GM23338 (cell line): ENCODE results near the gene HSPG2. TPM values are rescaled to one million over a fixed set of nuclear protein-coding genes. Genes with fewer than 3 reads are reported as not detected.

Experiments used
- ATAC-seq: fragments of 200-7000 bp; cut with Tn5 transposase; 3 replicates; pipeline ENCODE4 v1.9.1; 2020
- DNase-seq: peaks from one replicate; pipeline ENCODE4 v3.0.0-alpha.2; 2015; ENCODE audit warnings: low spot score
- H2AFZ ChIP-seq: fragments of 200-600 bp; sonication (generic); 2 replicates; pipeline ENCODE4 v1.8.0; 2016; ENCODE audit warnings: antibody characterized with exemption, mild to moderate bottlenecking, moderate library complexity
- H3F3A ChIP-seq: fragments of 200-600 bp; sonication (generic); replicated peaks from 2 replicates; pipeline ENCODE4 v1.8.0; 2017; ENCODE audit warnings: antibody characterized with exemption, mixed run types, low read depth
- H3K27ac ChIP-seq: fragments of 200-600 bp; sonication (generic); 2 replicates; pipeline ENCODE4 v1.6.1; 2016; ENCODE audit warnings: low read depth
- H3K27me3 ChIP-seq: fragments of 200-600 bp; sonication (generic); 2 replicates; pipeline ENCODE4 v1.8.0; 2016; ENCODE audit warnings: mild to moderate bottlenecking, mixed run types, moderate library complexity; ENCODE audit not compliant: insufficient read depth
- H3K36me3 ChIP-seq: fragments of 200-600 bp; sonication (generic); 2 replicates; pipeline ENCODE4 v1.8.0; 2016; ENCODE audit warnings: mild to moderate bottlenecking; ENCODE audit not compliant: insufficient read depth
- H3K4me1 ChIP-seq: fragments of 200-600 bp; sonication (generic); 2 replicates; pipeline ENCODE4 v1.8.0; 2016; ENCODE audit warnings: mild to moderate bottlenecking, moderate library complexity; ENCODE audit not compliant: insufficient read depth
- H3K4me2 ChIP-seq: fragments of 200-600 bp; sonication (generic); 2 replicates; pipeline ENCODE4 v1.7.1; 2017; ENCODE audit warnings: mixed run types
- H3K4me3 ChIP-seq: fragments of 200-600 bp; sonication (generic); 2 replicates; pipeline ENCODE4 v1.6.1; 2016; ENCODE audit warnings: mixed run types
- H3K79me2 ChIP-seq: fragments of 200-600 bp; sonication (generic); replicated peaks from 2 replicates; pipeline ENCODE4 v1.8.0; 2017; ENCODE audit warnings: mild to moderate bottlenecking; ENCODE audit not compliant: insufficient read depth
- H3K9me2 ChIP-seq: fragments of 200-600 bp; sonication (generic); 2 replicates; pipeline ENCODE4 v1.8.0; 2017; ENCODE audit not compliant: insufficient read depth
- H4K20me1 ChIP-seq: fragments of 200-600 bp; sonication (generic); replicated peaks from 2 replicates; pipeline ENCODE4 v1.8.0; 2017; ENCODE audit warnings: mild to moderate bottlenecking; ENCODE audit not compliant: insufficient read depth
- H3K27ac Mint-ChIP-seq: 2 replicates; pipeline ENCODE4 v1.8.0; 2020; ENCODE audit warnings: inconsistent platforms, mild to moderate bottlenecking, moderate library complexity, mixed read lengths
- H3K27me3 Mint-ChIP-seq: 3 replicates; pipeline ENCODE4 v1.8.0; 2022; ENCODE audit warnings: low read depth, mild to moderate bottlenecking, moderate library complexity, mixed read lengths, inconsistent platforms; ENCODE audit not compliant: insufficient read depth, poor library complexity
- H3K36me3 Mint-ChIP-seq: 3 replicates; pipeline ENCODE4 v1.8.0; 2021; ENCODE audit warnings: low read depth, mild to moderate bottlenecking, inconsistent platforms, moderate library complexity, mixed read lengths
- H3K4me1 Mint-ChIP-seq: 3 replicates; pipeline ENCODE4 v1.8.0; 2020; ENCODE audit warnings: mild to moderate bottlenecking, inconsistent platforms, mixed read lengths
- H3K4me3 Mint-ChIP-seq: 3 replicates; pipeline ENCODE4 v1.8.0; 2021; ENCODE audit warnings: moderate library complexity, mild to moderate bottlenecking, inconsistent platforms, mixed read lengths
- H3K9me3 Mint-ChIP-seq: 3 replicates; pipeline ENCODE4 v1.8.0; 2020; ENCODE audit warnings: moderate library complexity, mild to moderate bottlenecking, inconsistent platforms, mixed read lengths
- CREB1 ChIP-seq: fragments of 250-450 bp; sonication (Bioruptor Pico); IDR thresholded peaks from 2 replicates; pipeline ENCODE4 v1.5.0; 2020; ENCODE audit warnings: low read depth, mild to moderate bottlenecking, moderate library complexity
- EZH2 ChIP-seq: fragments of 200-600 bp; sonication (generic); IDR thresholded peaks from one replicate; pipeline ENCODE4 v1.8.0; 2017; ENCODE audit warnings: antibody characterized with exemption, mild to moderate bottlenecking, low read depth; ENCODE audit not compliant: unreplicated experiment
- EZH2phosphoT487 ChIP-seq: fragments of 200-600 bp; sonication (generic); IDR thresholded peaks from one replicate; pipeline ENCODE4 v1.8.1; 2018; ENCODE audit warnings: antibody characterized with exemption; ENCODE audit not compliant: unreplicated experiment
- JUNB ChIP-seq: IDR thresholded peaks from one replicate; pipeline ENCODE4 v1.6.1; 2016; ENCODE audit warnings: antibody characterized with exemption; ENCODE audit not compliant: unreplicated experiment
- POLR2AphosphoS5 ChIP-seq: IDR thresholded peaks from 2 replicates; pipeline ENCODE4 v1.6.1; 2016; ENCODE audit warnings: antibody characterized with exemption, low read depth
- STAT1 ChIP-seq: IDR thresholded peaks from one replicate; pipeline ENCODE4 v1.6.1; 2016; ENCODE audit warnings: antibody characterized with exemption; ENCODE audit not compliant: unreplicated experiment
- ZNF114 ChIP-seq: fragments of 250-450 bp; sonication (Bioruptor Pico); IDR thresholded peaks from 2 replicates; pipeline ENCODE4 v1.5.0; 2020; ENCODE audit warnings: mild to moderate bottlenecking, moderate library complexity
- ZNF331 ChIP-seq: fragments of 250-450 bp; sonication (Bioruptor Pico); IDR thresholded peaks from 2 replicates; pipeline ENCODE4 v1.5.0; 2020; ENCODE audit warnings: low read depth, mild to moderate bottlenecking, moderate library complexity
- polyA plus RNA-seq: library from polyadenylated mRNA; unstranded; fragments of >200 nt; fragmentation: Nextera tagmentation; extraction: Ambion mirVana; gene quantifications from 2 replicates; pipeline ENCODE4 v1.2.1, GENCODE V29; 2016
- total RNA-seq: library from RNA; depleted of rRNA; stranded (reverse); fragments of >200 nt; shearing (Covaris generic); gene quantifications from 2 replicates; pipeline ENCODE4 v1.2.3, GENCODE V29; 2014
- TF ChIP-seq, protein P1 (sequence below), 2 experiments: fragments of 200-600 bp in 1 of 2; sonication (generic) in 1 of 2; conservative IDR thresholded peaks; 2 replicates each; pipeline versions ENCODE4 v1.5.1 to v1.6.1; 2016 to 2017; ENCODE audit warnings: antibody characterized with exemption in 2 of 2, low read depth in 2 of 2, mild to moderate bottlenecking in 2 of 2, moderate library complexity in 1 of 2
- TF ChIP-seq, protein P2 (sequence below): fragments of 250-450 bp; sonication (Bioruptor Pico); IDR thresholded peaks from 2 replicates; pipeline ENCODE4 v1.5.0; 2020; ENCODE audit warnings: mild to moderate bottlenecking, moderate library complexity
- TF ChIP-seq, protein P3 (sequence below): IDR thresholded peaks from 2 replicates; pipeline ENCODE4 v1.6.1; 2016; ENCODE audit warnings: antibody characterized with exemption

Gene HSPG2
- total and polyA plus RNA-seq, 2 experiments from 2014 or later: 14.9 to 70.8 TPM

GRCh38 chr1:21814241-21814918, 122.7 kb downstream of the HSPG2 start:
- H4K20me1 ChIP-seq: no peaks in the 10 kb centered on the region
- H3F3A ChIP-seq: peaks cover 16% of the 10 kb centered on the region; the same call in 1 of the 2 replicates
- H3K4me3 ChIP-seq: peak overlapping the region; percentile 61
- DNase-seq (peak; percentile 89), ATAC-seq (peak; percentile 91)
- H3K9me3 Mint-ChIP-seq: no peaks in the 10 kb centered on the region
- H3K27ac Mint-ChIP-seq: no peak overlapping the region
- no peaks in the 10 kb centered on the region for H3K9me2 ChIP-seq
- H3K4me3 Mint-ChIP-seq: peak overlapping the region; percentile 53
- no peaks in the 10 kb centered on the region for H3K36me3 Mint-ChIP-seq
- peak overlapping the region; percentile 68; the same call in 1 of the 2 replicates for H3K4me2 ChIP-seq
- peaks cover 5% of the 10 kb centered on the region; the same call in 1 of the 2 replicates for H3K27me3 ChIP-seq
- H2AFZ ChIP-seq: peak overlapping the region; percentile 85
- TF ChIP-seq ZNF114 (CRISPR knock-in tag) (no peak), ZNF331 (CRISPR knock-in tag) (no peak), CREB1 (CRISPR knock-in tag) (no peak)
- TF ChIP-seq, protein P1, sequence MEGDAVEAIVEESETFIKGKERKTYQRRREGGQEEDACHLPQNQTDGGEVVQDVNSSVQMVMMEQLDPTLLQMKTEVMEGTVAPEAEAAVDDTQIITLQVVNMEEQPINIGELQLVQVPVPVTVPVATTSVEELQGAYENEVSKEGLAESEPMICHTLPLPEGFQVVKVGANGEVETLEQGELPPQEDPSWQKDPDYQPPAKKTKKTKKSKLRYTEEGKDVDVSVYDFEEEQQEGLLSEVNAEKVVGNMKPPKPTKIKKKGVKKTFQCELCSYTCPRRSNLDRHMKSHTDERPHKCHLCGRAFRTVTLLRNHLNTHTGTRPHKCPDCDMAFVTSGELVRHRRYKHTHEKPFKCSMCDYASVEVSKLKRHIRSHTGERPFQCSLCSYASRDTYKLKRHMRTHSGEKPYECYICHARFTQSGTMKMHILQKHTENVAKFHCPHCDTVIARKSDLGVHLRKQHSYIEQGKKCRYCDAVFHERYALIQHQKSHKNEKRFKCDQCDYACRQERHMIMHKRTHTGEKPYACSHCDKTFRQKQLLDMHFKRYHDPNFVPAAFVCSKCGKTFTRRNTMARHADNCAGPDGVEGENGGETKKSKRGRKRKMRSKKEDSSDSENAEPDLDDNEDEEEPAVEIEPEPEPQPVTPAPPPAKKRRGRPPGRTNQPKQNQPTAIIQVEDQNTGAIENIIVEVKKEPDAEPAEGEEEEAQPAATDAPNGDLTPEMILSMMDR (conservative IDR thresholded peaks at IDR 0.05; ENCODE audit: low read depth in 2 of 2): peak; percentile 69 to 71
- peaks cover 3% of the 10 kb centered on the region; the same call in 1 of the 2 replicates for H3K4me1 ChIP-seq
- H3K27ac ChIP-seq: no peak overlapping the region
- H3K79me2 ChIP-seq: no peaks in the 10 kb centered on the region
- H3K27me3 Mint-ChIP-seq: peaks cover 4% of the 10 kb centered on the region
- peaks cover 17% of the 10 kb centered on the region for H3K4me1 Mint-ChIP-seq
- H3K36me3 ChIP-seq: no peaks in the 10 kb centered on the region

DNA sequence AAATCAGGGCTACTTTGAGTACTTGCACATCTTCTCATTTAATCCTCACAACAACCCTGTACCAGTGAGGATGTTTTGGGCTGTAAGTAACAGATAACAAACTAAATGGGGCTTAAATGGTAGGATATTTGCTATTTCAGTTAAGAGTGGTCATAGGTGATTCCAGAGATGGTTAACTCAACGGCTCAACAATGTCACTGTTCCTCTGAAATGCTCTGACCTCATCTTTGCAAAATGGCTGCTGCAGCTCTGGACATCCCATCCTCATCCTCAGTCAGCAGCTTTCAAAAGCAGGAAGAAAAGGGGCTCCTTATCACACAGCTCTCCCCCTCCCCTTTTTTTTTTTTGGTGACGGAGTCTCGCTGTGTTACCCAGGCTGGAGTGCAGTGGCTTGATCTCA, 123.6 kb downstream of the HSPG2 start:
- peaks cover 16% of the 10 kb centered on the region for H3K4me1 Mint-ChIP-seq
- TF ChIP-seq, protein P2, sequence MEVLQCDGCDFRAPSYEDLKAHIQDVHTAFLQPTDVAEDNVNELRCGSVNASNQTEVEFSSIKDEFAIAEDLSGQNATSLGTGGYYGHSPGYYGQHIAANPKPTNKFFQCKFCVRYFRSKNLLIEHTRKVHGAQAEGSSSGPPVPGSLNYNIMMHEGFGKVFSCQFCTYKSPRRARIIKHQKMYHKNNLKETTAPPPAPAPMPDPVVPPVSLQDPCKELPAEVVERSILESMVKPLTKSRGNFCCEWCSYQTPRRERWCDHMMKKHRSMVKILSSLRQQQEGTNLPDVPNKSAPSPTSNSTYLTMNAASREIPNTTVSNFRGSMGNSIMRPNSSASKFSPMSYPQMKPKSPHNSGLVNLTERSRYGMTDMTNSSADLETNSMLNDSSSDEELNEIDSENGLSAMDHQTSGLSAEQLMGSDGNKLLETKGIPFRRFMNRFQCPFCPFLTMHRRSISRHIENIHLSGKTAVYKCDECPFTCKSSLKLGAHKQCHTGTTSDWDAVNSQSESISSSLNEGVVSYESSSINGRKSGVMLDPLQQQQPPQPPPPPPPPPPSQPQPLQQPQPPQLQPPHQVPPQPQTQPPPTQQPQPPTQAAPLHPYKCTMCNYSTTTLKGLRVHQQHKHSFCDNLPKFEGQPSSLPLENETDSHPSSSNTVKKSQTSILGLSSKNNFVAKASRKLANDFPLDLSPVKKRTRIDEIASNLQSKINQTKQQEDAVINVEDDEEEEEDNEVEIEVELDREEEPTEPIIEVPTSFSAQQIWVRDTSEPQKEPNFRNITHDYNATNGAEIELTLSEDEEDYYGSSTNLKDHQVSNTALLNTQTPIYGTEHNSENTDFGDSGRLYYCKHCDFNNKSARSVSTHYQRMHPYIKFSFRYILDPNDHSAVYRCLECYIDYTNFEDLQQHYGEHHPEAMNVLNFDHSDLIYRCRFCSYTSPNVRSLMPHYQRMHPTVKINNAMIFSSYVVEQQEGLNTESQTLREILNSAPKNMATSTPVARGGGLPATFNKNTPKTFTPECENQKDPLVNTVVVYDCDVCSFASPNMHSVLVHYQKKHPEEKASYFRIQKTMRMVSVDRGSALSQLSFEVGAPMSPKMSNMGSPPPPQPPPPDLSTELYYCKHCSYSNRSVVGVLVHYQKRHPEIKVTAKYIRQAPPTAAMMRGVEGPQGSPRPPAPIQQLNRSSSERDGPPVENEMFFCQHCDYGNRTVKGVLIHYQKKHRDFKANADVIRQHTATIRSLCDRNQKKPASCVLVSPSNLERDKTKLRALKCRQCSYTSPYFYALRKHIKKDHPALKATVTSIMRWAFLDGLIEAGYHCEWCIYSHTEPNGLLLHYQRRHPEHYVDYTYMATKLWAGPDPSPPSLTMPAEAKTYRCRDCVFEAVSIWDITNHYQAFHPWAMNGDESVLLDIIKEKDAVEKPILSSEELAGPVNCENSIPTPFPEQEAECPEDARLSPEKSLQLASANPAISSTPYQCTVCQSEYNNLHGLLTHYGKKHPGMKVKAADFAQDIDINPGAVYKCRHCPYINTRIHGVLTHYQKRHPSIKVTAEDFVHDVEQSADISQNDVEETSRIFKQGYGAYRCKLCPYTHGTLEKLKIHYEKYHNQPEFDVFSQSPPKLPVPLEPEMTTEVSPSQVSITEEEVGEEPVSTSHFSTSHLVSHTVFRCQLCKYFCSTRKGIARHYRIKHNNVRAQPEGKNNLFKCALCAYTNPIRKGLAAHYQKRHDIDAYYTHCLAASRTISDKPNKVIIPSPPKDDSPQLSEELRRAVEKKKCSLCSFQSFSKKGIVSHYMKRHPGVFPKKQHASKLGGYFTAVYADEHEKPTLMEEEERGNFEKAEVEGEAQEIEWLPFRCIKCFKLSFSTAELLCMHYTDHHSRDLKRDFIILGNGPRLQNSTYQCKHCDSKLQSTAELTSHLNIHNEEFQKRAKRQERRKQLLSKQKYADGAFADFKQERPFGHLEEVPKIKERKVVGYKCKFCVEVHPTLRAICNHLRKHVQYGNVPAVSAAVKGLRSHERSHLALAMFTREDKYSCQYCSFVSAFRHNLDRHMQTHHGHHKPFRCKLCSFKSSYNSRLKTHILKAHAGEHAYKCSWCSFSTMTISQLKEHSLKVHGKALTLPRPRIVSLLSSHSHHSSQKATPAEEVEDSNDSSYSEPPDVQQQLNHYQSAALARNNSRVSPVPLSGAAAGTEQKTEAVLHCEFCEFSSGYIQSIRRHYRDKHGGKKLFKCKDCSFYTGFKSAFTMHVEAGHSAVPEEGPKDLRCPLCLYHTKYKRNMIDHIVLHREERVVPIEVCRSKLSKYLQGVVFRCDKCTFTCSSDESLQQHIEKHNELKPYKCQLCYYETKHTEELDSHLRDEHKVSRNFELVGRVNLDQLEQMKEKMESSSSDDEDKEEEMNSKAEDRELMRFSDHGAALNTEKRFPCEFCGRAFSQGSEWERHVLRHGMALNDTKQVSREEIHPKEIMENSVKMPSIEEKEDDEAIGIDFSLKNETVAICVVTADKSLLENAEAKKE (CRISPR knock-in tag): no peak
- TF ChIP-seq, protein P3, sequence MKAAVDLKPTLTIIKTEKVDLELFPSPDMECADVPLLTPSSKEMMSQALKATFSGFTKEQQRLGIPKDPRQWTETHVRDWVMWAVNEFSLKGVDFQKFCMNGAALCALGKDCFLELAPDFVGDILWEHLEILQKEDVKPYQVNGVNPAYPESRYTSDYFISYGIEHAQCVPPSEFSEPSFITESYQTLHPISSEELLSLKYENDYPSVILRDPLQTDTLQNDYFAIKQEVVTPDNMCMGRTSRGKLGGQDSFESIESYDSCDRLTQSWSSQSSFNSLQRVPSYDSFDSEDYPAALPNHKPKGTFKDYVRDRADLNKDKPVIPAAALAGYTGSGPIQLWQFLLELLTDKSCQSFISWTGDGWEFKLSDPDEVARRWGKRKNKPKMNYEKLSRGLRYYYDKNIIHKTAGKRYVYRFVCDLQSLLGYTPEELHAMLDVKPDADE: no peak
- TF ChIP-seq JUNB (no peak), STAT1 (no peak), EZH2 (no peak), POLR2AphosphoS5 (no peak), CREB1 (CRISPR knock-in tag) (no peak), ZNF114 (CRISPR knock-in tag) (no peak), EZH2phosphoT487 (no peak), ZNF331 (CRISPR knock-in tag) (no peak)

More for the DNA sequence above, 123.6 kb downstream of the HSPG2 start:
- H3K27ac Mint-ChIP-seq: no peak overlapping the region
- Histone ChIP-seq H3K4me1 (peaks cover 3% of the 10 kb centered on the region; the same call in 1 of the 2 replicates), H2AFZ (peak overlapping the region; percentile 43; the same call in 1 of the 2 replicates), H3K27ac (no peak overlapping the region), H3K4me3 (no peak overlapping the region), H4K20me1 (no peaks in the 10 kb centered on the region), H3K36me3 (no peaks in the 10 kb centered on the region), H3F3A (peaks cover 16% of the 10 kb centered on the region; the same call in 1 of the 2 replicates), H3K4me2 (no peak overlapping the region), H3K9me2 (no peaks in the 10 kb centered on the region), H3K27me3 (peaks cover 5% of the 10 kb centered on the region; the same call in 1 of the 2 replicates), H3K79me2 (no peaks in the 10 kb centered on the region)
- H3K36me3 Mint-ChIP-seq: no peaks in the 10 kb centered on the region
- ATAC-seq: no peak
- DNase-seq: no peak
- H3K27me3 Mint-ChIP-seq: peaks cover 4% of the 10 kb centered on the region
- no peaks in the 10 kb centered on the region for H3K9me3 Mint-ChIP-seq
- 0 out of 3 replicates have a peak overlapping the region, but pooled peaks have one; percentile 27 for H3K4me3 Mint-ChIP-seq
